Measurements from ENCODE around the gene PNPLA3.

Gene PNPLA3

DNA sequence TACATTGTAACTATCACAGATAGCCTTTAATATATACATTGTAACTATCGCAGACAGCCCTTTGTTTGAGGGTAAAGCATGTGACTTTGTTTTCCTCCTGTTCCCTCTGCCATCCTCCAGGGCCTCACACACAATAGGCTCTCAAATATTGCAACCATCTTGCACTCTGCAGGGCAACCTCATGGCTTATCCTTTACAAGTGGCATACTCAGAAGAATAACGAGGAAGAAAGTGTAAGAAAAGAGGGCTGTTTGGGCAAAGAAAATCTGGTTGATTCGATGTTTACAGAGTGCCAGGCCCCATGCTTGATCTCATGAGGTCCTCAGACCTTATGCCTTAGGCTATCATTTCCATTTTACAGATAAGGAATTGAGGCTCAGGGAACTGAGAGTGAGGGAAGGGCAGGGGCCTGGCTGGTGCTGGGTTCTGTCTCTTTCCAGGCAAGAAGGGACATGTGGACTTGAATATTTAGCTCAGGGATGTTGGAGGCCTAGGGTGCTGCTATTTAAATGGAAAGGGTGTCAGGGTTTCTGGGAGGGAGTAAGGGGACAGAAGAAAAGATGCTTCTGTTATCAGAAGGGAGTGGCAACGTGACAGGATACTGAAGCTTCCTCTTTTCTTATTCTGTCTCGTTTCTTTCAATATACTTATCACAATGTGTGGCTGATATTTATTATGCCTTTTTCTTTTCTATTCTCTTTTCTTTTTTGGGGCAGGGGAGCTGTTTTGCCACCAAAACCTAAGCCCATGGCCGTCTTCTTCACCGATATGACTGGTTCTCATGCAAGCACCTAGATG is 30.6 kb downstream of the PNPLA3 start:
- peak overlapping the region; percentile 78 for H3K4me2 ChIP-seq (ENCODE audit: insufficient read depth, low read length)
- peaks cover 11% of the 10 kb centered on the region; the same call in 1 of the 2 replicates for H4K20me1 ChIP-seq (ENCODE audit: insufficient read depth, low read length)
- ATAC-seq (ENCODE audit: insufficient read depth, low read depth) = no peak
- H3K9ac ChIP-seq (ENCODE audit: low read depth, low read length) = peak overlapping the region; percentile 77
- peak overlapping the region; percentile 39 to 77; a peak in 3 of 4 replicates for H3K4me3 ChIP-seq (ENCODE audit: low read depth in 1 of 2, low read length in 2 of 2)
- H3K36me3 ChIP-seq (ENCODE audit: insufficient read depth, low read length) = no peaks in the 10 kb centered on the region
- no peaks in the 10 kb centered on the region for H3K9me3 ChIP-seq (ENCODE audit: insufficient read depth, low read length, severe bottlenecking)
- peak overlapping the region; percentile 84 for H3K27ac ChIP-seq (ENCODE audit: low read length)
- DNase-seq = no peak
- H3K79me2 ChIP-seq (ENCODE audit: insufficient read depth, low read length) = peaks cover 44% of the 10 kb centered on the region
- TF ChIP-seq, protein P1, sequence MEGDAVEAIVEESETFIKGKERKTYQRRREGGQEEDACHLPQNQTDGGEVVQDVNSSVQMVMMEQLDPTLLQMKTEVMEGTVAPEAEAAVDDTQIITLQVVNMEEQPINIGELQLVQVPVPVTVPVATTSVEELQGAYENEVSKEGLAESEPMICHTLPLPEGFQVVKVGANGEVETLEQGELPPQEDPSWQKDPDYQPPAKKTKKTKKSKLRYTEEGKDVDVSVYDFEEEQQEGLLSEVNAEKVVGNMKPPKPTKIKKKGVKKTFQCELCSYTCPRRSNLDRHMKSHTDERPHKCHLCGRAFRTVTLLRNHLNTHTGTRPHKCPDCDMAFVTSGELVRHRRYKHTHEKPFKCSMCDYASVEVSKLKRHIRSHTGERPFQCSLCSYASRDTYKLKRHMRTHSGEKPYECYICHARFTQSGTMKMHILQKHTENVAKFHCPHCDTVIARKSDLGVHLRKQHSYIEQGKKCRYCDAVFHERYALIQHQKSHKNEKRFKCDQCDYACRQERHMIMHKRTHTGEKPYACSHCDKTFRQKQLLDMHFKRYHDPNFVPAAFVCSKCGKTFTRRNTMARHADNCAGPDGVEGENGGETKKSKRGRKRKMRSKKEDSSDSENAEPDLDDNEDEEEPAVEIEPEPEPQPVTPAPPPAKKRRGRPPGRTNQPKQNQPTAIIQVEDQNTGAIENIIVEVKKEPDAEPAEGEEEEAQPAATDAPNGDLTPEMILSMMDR (IDR thresholded peaks at IDR 0.05; ENCODE audit: borderline replicate concordance, extremely low read depth, low read length, poor library complexity, severe bottlenecking) = no peak
- no peak for TF ChIP-seq EZH2 (IDR thresholded peaks at IDR 0.05; ENCODE audit: borderline replicate concordance, low read depth, low read length, severe bottlenecking)
- no peaks in the 10 kb centered on the region for H3K27me3 ChIP-seq (ENCODE audit: insufficient read depth, low read length, poor library complexity)
- peak overlapping the region; percentile 89; the same call in 1 of the 2 replicates for H2AFZ ChIP-seq (ENCODE audit: low read depth, low read length)
- peaks cover 24% of the 10 kb centered on the region for H3K4me1 ChIP-seq (ENCODE audit: insufficient read depth, low read length)

DNA sequence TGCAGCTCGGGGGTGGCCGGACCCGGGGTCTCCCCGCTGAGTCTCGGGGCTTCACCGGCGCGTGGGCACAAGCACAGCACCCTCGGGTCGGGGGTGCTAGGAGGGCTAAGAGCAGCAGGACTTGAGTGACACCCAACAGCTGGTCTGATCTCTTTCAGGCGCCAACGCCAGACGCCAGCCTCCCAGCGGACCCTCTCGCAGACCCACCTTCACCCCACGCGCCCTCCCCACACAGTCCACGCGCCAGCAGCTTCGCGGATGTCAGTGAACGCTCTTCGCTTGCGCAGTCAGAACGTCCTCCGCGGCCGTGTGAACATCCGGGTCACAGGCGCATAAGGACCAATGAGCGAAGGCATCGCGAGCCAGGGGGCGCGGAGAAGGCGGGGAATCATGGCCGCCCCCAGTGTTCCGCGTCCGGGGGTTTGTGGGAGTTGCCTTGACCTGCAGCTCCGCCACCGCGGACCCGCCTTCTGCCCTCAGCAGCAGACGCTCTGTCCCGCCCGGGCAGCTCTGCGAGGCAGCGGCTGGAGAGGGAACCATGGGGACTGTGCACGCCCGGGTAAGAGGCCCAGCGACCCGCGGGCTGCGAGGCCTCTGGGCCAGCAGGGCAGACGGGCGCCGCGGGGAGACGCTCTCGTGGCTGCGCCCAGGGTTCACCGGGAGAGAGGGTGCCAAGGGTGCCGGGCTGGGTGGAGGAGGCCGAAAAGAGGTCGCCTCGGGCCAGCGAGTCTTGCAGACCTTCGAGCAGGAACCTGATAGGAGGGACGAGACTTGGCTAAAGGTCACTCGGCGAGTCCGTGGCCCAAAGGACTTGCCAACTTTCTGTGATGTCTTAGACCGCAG is 31.7 kb downstream of the PNPLA3 start, which contains the start of gene SAMM50:
Gene SAMM50, plus strand, starts transcription at position 403 of the 843 bp plus-strand sequence. Its CDS starts 136 bp downstream, at position 539.
- Histone ChIP-seq H3K9ac (ENCODE audit: low read depth, low read length) (peak within 1 kb of the TSS; percentile 77), H3K27ac (ENCODE audit: low read length) (peak within 1 kb of the TSS; percentile 84), H4K20me1 (ENCODE audit: insufficient read depth, low read length) (peaks cover 11% of the 10 kb centered on the region; the same call in 1 of the 2 replicates), H3K79me2 (ENCODE audit: insufficient read depth, low read length) (peaks cover 54% of the 10 kb centered on the region), H3K4me2 (ENCODE audit: insufficient read depth, low read length) (peak within 1 kb of the TSS; percentile 78), H3K36me3 (ENCODE audit: insufficient read depth, low read length) (no peaks in the 10 kb centered on the region), H3K4me3 (ENCODE audit: low read depth in 1 of 2, low read length in 2 of 2) (peak within 1 kb of the TSS; percentile 39 to 77; a peak in 3 of 4 replicates), H2AFZ (ENCODE audit: low read depth, low read length) (peak within 1 kb of the TSS; percentile 89), H3K9me3 (ENCODE audit: insufficient read depth, low read length, severe bottlenecking) (no peaks in the 10 kb centered on the region), H3K27me3 (ENCODE audit: insufficient read depth, low read length, poor library complexity) (no peaks in the 10 kb centered on the region), H3K4me1 (ENCODE audit: insufficient read depth, low read length) (peaks cover 24% of the 10 kb centered on the region)
- ATAC-seq (ENCODE audit: insufficient read depth, low read depth) = peak; percentile 98
- peak; percentile 91 for DNase-seq
- TF ChIP-seq EZH2 (IDR thresholded peaks at IDR 0.05; ENCODE audit: borderline replicate concordance, low read depth, low read length, severe bottlenecking) = no peak
- TF ChIP-seq, protein P1 (IDR thresholded peaks at IDR 0.05; ENCODE audit: borderline replicate concordance, extremely low read depth, low read length, poor library complexity, severe bottlenecking) = peak; percentile 35

DNA sequence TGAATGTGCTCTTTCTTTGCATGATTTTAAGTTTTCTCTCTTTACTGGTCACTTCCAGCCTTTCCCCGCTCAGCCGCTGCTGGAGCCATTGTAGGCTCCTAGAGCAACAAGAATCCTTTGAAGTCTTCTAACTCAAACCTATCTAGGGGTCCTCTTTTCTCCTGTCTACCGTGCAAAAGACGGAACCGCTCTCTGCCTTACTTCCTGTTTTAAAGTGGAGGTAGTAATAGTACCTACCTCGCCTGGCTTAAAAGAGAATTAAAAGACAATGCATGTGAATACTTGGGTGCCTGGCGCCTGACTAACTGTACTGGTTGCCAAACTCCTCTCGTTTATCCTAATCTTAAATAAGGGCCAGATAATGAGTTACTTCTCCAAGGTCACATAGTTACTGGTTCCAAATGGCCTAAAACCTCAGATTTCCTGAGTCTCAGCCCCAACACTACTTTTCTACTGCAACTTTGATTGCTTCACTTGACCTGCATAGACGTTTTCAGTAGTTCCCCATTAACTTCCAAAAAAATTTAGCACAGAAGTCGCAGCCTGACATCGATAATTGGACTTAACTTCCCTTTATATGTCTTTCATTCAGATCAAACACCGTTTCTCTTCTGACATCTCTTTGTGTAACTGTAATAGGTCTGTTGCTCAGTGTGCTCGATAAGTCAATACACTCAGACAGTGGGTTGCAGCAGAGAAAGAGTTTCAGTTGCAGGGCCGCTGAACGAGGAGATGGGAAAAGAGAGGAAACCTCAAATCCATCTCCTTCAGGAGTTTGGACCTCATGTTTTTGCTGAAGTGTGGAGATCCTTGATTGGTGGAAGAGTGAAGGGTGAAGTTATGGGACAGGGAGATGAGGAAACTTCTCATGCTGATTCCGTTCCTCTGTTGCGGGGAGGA is 32.5 kb downstream of the PNPLA3 start:
- Histone ChIP-seq H3K4me3 (ENCODE audit: low read depth in 1 of 2, low read length in 2 of 2) (peak overlapping the region; percentile 39 to 77; a peak in 3 of 4 replicates), H3K9ac (ENCODE audit: low read depth, low read length) (peak overlapping the region; percentile 77), H3K36me3 (ENCODE audit: insufficient read depth, low read length) (no peaks in the 10 kb centered on the region), H4K20me1 (ENCODE audit: insufficient read depth, low read length) (peaks cover 19% of the 10 kb centered on the region; the same call in 1 of the 2 replicates), H3K4me1 (ENCODE audit: insufficient read depth, low read length) (peaks cover 24% of the 10 kb centered on the region), H3K4me2 (ENCODE audit: insufficient read depth, low read length) (peak overlapping the region; percentile 78), H3K79me2 (ENCODE audit: insufficient read depth, low read length) (peaks cover 63% of the 10 kb centered on the region), H3K27ac (ENCODE audit: low read length) (peak overlapping the region; percentile 84), H3K9me3 (ENCODE audit: insufficient read depth, low read length, severe bottlenecking) (no peaks in the 10 kb centered on the region), H3K27me3 (ENCODE audit: insufficient read depth, low read length, poor library complexity) (no peaks in the 10 kb centered on the region), H2AFZ (ENCODE audit: low read depth, low read length) (peak overlapping the region; percentile 84)
- ATAC-seq (ENCODE audit: insufficient read depth, low read depth) (peak; percentile 34), DNase-seq (peak; percentile 35)
- TF ChIP-seq, protein P1 (IDR thresholded peaks at IDR 0.05; ENCODE audit: borderline replicate concordance, extremely low read depth, low read length, poor library complexity, severe bottlenecking) = no peak
- TF ChIP-seq EZH2 (IDR thresholded peaks at IDR 0.05; ENCODE audit: borderline replicate concordance, low read depth, low read length, severe bottlenecking) = no peak

Measured in DND-41 (cell line).